Gastrocnemius medialis (tissue), 4 donors: ENCODE data around the gene ARHGAP29. TPM values are rescaled to one million over a fixed set of nuclear protein-coding genes. Genes with fewer than 3 reads are reported as not detected.

ENCODE experiments used
- ATAC-seq, 2 donors: fragments of 150-250 bp; one replicate each; pipeline ENCODE4 v1.9.1; 2016
- DNase-seq, 2 donors: peaks; one replicate each; pipeline ENCODE4 v3.0.0-alpha.2; 2019
- H3K27ac ChIP-seq, 4 donors: fragments of 200-600 bp; sonication (generic); 1 replicate in 1 of 4; 2 replicates in 3 of 4; pipeline ENCODE4 v1.5.1; 2016 to 2018; ENCODE audit warnings: mild to moderate bottlenecking in 2 of 4, moderate library complexity in 1 of 4
- H3K27me3 ChIP-seq, 3 donors: fragments of 200-600 bp; sonication (generic) in 2 of 3; 1 replicate in 1 of 3; 2 replicates in 2 of 3; pipeline versions ENCODE4 v1.5.1 to v1.6.0; 2016 to 2019; ENCODE audit warnings: mild to moderate bottlenecking in 1 of 3, moderate library complexity in 1 of 3
- H3K36me3 ChIP-seq, 2 donors: fragments of 200-600 bp; sonication (generic) in 1 of 2; one replicate each; pipeline ENCODE4 v1.5.1; 2017 to 2018
- H3K4me1 ChIP-seq, 2 donors: fragments of 200-600 bp; sonication (generic) in 1 of 2; one replicate each; pipeline ENCODE4 v1.5.1; 2016 to 2017; ENCODE audit warnings: mild to moderate bottlenecking in 2 of 2
- H3K4me3 ChIP-seq, 4 donors: fragments of 200-600 bp; sonication (generic) in 3 of 4; 1 replicate in 1 of 4; 2 replicates in 3 of 4; pipeline ENCODE4 v1.5.1; 2016 to 2019; ENCODE audit warnings: mild to moderate bottlenecking in 2 of 4
- H3K9me3 ChIP-seq, 3 donors: fragments of 200-600 bp; sonication (generic) in 2 of 3; 1 replicate in 1 of 3; 2 replicates in 2 of 3; pipeline ENCODE4 v1.5.1; 2016 to 2019
- POLR2A ChIP-seq, 2 donors: fragments of 450-650 bp; IDR thresholded peaks; one replicate each; pipeline ENCODE4 v1.6.1; 2017; ENCODE audit warnings: antibody characterized with exemption in 2 of 2, mild to moderate bottlenecking in 2 of 2, moderate library complexity in 2 of 2
- in situ Hi-C, 4 donors: fragments of 200-750 bp; cut with MboI; loops; one replicate each; pipeline versions ENCODE4 v1.15.0 to v1.8.0; 2017; ENCODE audit warnings: low sequenced_read_pairs in 4 of 4
- intact Hi-C: fragments of 100-400 bp; cut with DNase I; formaldehyde crosslinking; loops from one replicate; pipeline ENCODE4 v1.15.1; 2023; ENCODE audit warnings: low total_unique reads
- total RNA-seq, 4 donors: library from RNA; depleted of rRNA; stranded (reverse); fragments of >200 nt; gene quantifications; one replicate each; pipeline versions ENCODE4 v1.1.0 to v1.2.3, GENCODE V29; 2016
- TF ChIP-seq, protein P1 (sequence below), 5 experiments: fragments of 450-650 bp in 3 of 5; fragments of 200-600 bp in 2 of 5; sonication (generic) in 2 of 5; IDR thresholded peaks in 4 of 5; conservative IDR thresholded peaks in 1 of 5; 1 replicate in 4 of 5; 2 replicates in 1 of 5; pipeline ENCODE4 v1.5.1; 2016 to 2019; ENCODE audit warnings: antibody characterized with exemption in 5 of 5, mild to moderate bottlenecking in 3 of 5, moderate library complexity in 3 of 5

ARHGAP29 gene
- total RNA-seq, 4 donors from 2014 or later, result 10.0 to 13.5 (median 11.6) TPM

- no peak overlapping the region for H3K27ac ChIP-seq
- H3K4me1 ChIP-seq, result peaks cover 0 to 5% of the 10 kb centered on the region in 2 donors
- intact Hi-C loops (no loop called here), in situ Hi-C loops (no loop called here)
- no peak for TF ChIP-seq POLR2A (IDR thresholded peaks at IDR 0.05)
- TF ChIP-seq, protein P1, sequence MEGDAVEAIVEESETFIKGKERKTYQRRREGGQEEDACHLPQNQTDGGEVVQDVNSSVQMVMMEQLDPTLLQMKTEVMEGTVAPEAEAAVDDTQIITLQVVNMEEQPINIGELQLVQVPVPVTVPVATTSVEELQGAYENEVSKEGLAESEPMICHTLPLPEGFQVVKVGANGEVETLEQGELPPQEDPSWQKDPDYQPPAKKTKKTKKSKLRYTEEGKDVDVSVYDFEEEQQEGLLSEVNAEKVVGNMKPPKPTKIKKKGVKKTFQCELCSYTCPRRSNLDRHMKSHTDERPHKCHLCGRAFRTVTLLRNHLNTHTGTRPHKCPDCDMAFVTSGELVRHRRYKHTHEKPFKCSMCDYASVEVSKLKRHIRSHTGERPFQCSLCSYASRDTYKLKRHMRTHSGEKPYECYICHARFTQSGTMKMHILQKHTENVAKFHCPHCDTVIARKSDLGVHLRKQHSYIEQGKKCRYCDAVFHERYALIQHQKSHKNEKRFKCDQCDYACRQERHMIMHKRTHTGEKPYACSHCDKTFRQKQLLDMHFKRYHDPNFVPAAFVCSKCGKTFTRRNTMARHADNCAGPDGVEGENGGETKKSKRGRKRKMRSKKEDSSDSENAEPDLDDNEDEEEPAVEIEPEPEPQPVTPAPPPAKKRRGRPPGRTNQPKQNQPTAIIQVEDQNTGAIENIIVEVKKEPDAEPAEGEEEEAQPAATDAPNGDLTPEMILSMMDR (IDR thresholded peaks at IDR 0.05 in 4 of 5, conservative IDR thresholded peaks at IDR 0.05 in 1 of 5), result no peak
- no peaks in the 10 kb centered on the region for H3K9me3 ChIP-seq
- ATAC-seq, result no peak
- DNase-seq, result no peak
- H3K27me3 ChIP-seq, result no peaks in the 10 kb centered on the region
- H3K36me3 ChIP-seq, result peaks cover 4 to 52% of the 10 kb centered on the region in 2 donors
- H3K4me3 ChIP-seq, result no peak overlapping the region
Measured at GRCh38 chr1:94183197-94183815, 54.1 kb downstream of the ARHGAP29 start.

GRCh38 chr1:94182191-94182590 lies 55.2 kb downstream of the ARHGAP29 start:
- ATAC-seq (no peak), DNase-seq (no peak)
- Histone ChIP-seq H3K9me3 (no peaks in the 10 kb centered on the region), H3K27ac (no peak overlapping the region), H3K4me3 (no peak overlapping the region), H3K36me3 (peaks cover 4 to 53% of the 10 kb centered on the region in 2 donors), H3K4me1 (peaks cover 0 to 5% of the 10 kb centered on the region in 2 donors), H3K27me3 (no peaks in the 10 kb centered on the region)
- in situ Hi-C loops, result no loop called here
- no peak for TF ChIP-seq POLR2A (IDR thresholded peaks at IDR 0.05)
- TF ChIP-seq, protein P1 (IDR thresholded peaks at IDR 0.05 in 4 of 5, conservative IDR thresholded peaks at IDR 0.05 in 1 of 5), result no peak
- intact Hi-C loops, result no loop called here

- intact Hi-C loops, result no loop called here
- Histone ChIP-seq H3K36me3 (peaks cover 4 to 58% of the 10 kb centered on the region in 2 donors), H3K27ac (no peak overlapping the region)
Measured at GRCh38 chr1:94180650-94181049, 56.7 kb downstream of the ARHGAP29 start.

DNA sequence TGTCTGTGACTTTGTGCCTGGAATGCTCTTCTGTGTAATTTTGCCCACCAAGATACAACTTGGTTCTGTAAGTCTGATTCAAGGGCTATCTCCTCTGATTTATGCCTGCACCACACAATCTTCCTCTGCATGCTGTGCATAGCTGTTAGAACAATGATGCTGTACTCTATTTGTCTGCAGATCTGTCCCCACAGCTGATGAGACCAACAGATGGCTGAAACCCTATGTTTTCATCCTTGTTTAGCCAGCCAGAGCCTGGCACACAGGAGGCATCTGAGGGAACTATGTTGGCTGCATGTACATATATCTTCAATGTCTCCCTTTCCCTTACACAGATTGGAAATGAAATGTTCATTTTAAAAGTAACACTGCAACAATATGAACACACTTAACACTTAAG lies 58.5 kb downstream of the ARHGAP29 start:
- intact Hi-C loops (no loop called here), in situ Hi-C loops (no loop called here)
- Histone ChIP-seq H3K4me3 (no peak overlapping the region), H3K36me3 (peaks cover 0 to 55% of the 10 kb centered on the region in 2 donors), H3K27ac (no peak overlapping the region), H3K4me1 (peaks cover 0 to 5% of the 10 kb centered on the region in 2 donors), H3K9me3 (no peaks in the 10 kb centered on the region), H3K27me3 (no peaks in the 10 kb centered on the region)
- TF ChIP-seq, protein P1 (IDR thresholded peaks at IDR 0.05 in 4 of 5, conservative IDR thresholded peaks at IDR 0.05 in 1 of 5), result no peak
- no peak for TF ChIP-seq POLR2A (IDR thresholded peaks at IDR 0.05)
- ATAC-seq (no peak), DNase-seq (no peak)

More at GRCh38 chr1:94180650-94181049, 56.7 kb downstream of the ARHGAP29 start:
- no peak overlapping the region for H3K4me3 ChIP-seq
- ATAC-seq (no peak), DNase-seq (no peak)
- in situ Hi-C loops, result no loop called here
- TF ChIP-seq, protein P1 (IDR thresholded peaks at IDR 0.05 in 4 of 5, conservative IDR thresholded peaks at IDR 0.05 in 1 of 5), result no peak
- no peak for TF ChIP-seq POLR2A (IDR thresholded peaks at IDR 0.05)
- H3K9me3 ChIP-seq, result no peaks in the 10 kb centered on the region
- peaks cover 0 to 5% of the 10 kb centered on the region in 2 donors for H3K4me1 ChIP-seq
- H3K27me3 ChIP-seq, result no peaks in the 10 kb centered on the region

GRCh38 chr1:94169126-94169525 lies 68.3 kb downstream of the ARHGAP29 start:
- H3K36me3 ChIP-seq, result peaks cover 0 to 9% of the 10 kb centered on the region in 2 donors
- ATAC-seq (no peak), DNase-seq (no peak)
- H3K4me3 ChIP-seq, result no peak overlapping the region
- no peak overlapping the region for H3K27ac ChIP-seq
- TF ChIP-seq, protein P1 (IDR thresholded peaks at IDR 0.05 in 4 of 5, conservative IDR thresholded peaks at IDR 0.05 in 1 of 5), result no peak
- no peak for TF ChIP-seq POLR2A (IDR thresholded peaks at IDR 0.05)
- in situ Hi-C loops, result no loop called here
- no peaks in the 10 kb centered on the region for H3K9me3 ChIP-seq
- intact Hi-C loops, result no loop called here
- H3K4me1 ChIP-seq, result no peaks in the 10 kb centered on the region
- H3K27me3 ChIP-seq, result no peaks in the 10 kb centered on the region
